HS-27A (cell line): ENCODE measurements around the gene ITSN2.
"Not testable (repeated sequence)": the region's sequence is repeated elsewhere in the genome, so short reads cannot be mapped to it uniquely, and the experiment has no call there.

Source experiments
- DNase-seq: peaks from one replicate; pipeline ENCODE4 v3.0.0-alpha.2; 2012; ENCODE audit warnings: low read depth, missing footprints

ITSN2 gene

DNA sequence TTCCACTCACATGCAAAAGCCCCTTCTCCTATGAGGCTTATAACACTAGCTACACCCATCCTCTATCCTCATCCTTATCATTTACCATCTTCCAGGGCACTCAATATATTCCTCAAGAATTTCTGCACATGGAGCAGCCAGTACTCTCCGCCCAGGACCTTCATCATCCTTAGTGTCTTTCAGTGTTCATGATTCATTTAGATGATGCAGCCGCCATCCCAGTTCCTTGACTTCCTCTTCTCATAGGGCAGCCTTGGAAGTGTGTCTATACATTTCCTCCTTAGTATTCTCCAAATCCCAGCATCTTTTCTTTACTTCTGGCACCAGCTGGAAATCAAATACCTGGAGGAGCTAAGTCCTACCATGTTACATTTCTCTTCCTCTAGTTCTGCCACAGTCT lies 3.0 kb upstream of the ITSN2 start:
- DNase-seq = no peak

- no peak for DNase-seq
Measured at GRCh38 chr2:24362253-24362652, 1.9 kb upstream of the ITSN2 start.

DNA sequence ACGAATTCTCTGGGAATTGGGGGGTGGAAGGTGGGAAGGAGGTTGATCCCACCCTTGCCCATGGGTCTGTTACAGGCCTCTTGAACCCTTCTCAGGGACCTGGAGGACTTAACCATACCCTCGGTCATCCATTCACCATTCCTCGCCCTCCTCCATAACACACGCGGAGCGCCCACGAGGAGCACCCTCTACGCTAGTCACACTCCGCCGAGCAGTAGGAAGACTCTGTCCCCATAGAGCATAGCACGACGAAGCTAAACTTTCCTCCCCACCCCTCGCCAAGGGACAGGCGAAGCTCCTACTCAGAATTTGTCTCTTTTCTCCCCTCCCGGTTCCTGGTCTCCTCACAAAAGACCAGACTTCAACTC lies 611 bp upstream of the ITSN2 start:
- DNase-seq = no peak

- no peak for DNase-seq
Measured at GRCh38 chr2:24359129-24360049, 947 bp downstream of the ITSN2 start.

DNA sequence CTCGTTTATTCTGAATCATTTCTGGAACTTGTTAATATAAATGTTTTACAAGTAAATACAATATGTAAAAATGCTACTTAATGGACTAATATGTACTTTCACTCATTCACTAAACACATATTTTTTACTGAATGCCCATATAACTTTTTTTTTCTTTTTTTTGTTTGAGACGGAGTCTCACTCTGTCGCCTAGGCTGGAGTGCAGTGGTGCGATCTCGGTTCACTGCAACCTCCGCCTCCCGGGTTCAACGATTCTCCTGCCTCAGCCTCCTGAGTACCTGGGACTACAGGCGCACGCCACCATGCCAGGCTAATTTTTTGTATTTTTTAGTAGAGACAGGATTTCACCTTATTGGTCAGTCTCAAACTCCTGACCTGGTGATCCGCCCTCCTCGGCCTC lies 2.6 kb downstream of the ITSN2 start:
- not testable (repeated sequence) for DNase-seq

DNA sequence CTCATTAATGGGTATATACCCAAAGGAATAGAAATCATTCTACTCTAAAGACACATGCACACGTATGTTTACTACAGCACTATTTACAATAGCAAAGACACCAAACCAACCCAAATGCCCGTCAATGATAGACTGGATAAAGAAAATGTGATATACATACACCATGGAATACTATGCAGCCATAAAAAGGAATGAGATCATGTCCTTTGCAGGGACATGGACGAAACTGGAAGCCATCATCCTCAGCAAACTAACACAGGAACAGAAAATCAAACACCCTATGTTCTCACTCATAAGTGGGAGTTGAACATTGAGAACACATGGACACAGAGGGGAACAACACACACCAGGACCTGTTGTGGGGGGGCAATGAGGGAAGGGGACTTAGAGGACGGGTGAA lies 3.2 kb downstream of the ITSN2 start:
- DNase-seq = not testable (repeated sequence)

DNA sequence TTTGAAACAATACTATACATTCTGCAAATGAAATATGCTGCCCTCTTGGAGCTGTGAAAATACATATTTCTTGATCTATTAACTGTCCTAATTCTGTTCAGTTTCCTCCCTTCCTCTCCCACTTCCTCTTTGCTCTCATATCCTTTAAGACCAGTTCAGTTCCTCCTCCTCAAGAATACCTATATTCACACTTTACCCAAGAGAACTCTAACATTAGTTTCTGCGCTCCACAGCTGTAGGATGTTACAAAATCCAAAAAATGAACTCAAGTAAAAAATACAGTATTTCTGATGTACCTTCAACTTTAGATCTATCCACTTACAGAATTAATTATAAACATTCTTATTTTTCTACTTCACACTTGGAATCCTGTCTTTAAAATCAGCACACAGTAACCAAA lies 5.4 kb downstream of the ITSN2 start:
- no peak for DNase-seq

DNA sequence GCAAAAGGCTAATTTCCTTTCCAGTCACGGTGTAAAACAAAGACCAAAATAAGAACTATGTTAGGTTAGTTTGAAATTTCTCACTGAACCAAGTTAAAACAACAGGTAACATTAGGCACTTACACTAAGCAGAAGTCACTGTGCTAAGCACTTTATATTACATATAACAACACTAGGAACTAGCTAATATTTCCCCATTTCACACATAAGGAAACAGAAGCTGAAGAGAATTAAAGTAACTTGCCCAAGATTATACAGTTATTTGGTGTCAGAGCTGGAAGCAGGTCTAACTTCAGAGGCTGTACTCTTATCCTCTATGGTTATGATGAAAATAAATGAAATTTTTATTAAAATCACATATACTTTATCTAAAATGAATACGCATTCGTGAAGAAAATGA lies 5.9 kb downstream of the ITSN2 start:
- DNase-seq = no peak

- DNase-seq = no peak
Measured at GRCh38 chr2:24353973-24354372, 6.4 kb downstream of the ITSN2 start.

DNA sequence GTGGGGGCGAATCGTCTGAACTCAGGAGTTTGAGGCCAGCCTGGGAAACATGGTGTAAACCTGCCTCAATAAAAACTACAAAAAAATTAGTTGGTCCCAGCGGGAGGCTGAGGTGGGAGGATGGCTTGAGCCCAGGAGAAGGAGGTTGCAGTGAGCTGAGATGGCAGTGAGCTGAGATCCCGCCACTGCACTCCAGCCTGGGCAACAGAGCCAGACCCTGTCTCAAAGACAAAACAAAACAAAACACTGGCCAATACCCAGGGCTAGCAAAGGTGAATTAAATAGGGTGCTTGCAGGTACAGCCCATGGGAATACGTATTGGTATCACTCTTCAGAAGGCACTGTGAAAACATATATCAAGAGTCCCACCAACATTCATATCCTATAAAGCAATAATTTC lies 7.0 kb downstream of the ITSN2 start:
- no peak for DNase-seq

DNA sequence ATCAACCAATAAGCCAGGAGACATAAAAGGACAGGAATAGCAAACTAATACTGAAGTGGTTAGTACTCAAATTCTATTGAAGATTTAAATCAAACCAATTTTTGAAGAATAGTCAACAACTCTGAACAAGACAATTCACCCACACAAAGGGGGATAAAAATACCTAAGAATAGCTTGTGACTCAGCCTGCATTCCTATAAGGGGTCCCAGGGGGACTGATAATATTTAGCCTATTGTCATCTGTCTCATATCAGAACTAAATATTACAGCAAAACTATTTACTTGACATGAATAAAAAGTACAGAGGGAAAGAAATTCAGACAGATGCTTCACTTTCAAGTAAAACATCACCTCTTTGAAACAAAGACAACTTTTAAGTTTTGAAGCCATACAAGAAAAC lies 7.7 kb downstream of the ITSN2 start:
- no peak for DNase-seq

DNA sequence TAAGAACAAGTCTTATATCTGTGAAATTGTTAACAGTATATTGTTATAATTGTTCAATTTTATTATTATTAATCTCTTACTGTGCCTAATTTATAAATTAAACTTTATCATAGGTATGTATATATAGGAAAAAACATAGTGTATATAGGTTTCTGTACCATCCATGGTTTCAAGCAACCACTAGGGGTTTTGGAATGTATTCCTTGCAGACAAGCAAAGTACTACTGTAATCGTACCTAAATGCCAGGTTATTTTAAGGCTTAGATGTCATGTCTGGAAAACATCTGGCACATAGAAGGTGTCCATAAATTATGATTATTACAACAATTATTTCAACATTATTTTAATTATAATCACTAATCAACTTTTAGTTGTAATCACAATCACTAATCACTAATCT lies 8.4 kb downstream of the ITSN2 start:
- no peak for DNase-seq

DNA sequence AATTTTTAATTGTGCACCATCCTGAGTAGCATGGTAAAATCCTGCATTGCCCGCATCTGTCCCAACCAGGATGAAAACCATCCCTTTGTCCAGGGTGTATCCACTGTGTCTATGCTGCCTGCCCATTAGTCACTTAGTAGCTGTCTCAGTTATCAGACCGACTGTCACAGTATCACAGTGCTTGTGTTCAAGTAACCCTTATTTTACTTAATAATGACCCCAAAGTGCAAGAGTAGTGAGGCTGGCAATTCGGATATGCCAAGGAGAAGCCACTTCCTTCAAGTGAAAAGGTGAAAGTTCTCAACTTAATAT lies 8.8 kb downstream of the ITSN2 start:
- DNase-seq = no peak

DNA sequence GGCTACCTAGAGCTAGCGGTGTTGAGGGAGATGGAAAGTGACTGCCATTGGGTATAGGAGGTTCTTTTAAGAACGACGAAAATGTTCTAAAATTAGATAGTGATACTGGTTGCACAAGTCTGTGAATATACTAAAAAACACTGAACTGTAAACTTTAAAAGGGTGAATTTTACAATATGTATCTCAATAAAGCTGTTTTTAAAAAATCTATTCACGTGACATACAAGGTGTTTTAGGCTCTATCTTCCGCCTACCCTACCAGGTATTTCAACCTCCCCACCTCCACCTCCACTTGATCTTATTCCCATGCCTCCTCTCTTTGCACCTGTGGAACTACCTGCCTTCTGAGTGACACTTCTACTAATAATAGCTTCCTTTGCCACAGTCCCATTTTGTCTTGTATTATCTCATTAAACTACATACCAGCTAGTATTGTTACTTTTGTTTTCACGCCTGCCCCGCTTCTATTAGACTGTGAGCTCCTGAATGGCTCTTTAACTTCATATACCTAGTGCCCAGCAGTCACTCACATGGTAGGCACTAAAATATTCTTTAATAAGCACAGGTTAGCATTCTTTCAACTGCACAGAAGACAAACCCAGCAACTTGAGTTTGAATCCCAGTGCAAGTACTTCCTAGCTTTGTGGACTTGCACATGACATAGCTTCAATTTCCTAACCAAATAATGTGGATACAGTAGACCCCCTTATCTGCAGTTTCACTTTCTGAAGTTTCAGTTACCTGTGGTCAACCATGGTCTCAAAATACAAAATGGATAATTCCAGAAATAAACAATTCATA lies 9.3 kb downstream of the ITSN2 start:
- DNase-seq = no peak

DNA sequence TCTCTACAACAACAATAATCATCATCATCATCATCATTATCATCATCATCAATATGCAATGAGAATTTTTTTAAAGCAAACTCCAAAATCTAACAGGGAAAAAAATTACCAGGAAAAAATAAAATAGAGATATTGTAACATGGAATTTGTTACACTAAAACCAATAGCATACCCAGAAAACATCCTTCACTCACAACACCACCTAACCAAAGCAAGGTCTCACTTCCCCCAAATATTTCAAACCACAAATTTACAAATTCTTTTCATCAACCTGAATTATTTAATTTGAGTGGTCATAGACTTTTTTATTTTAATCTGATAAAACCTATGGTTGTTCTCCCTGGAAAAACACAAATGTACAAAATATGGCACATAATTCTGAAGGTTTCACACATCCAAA lies 11.2 kb downstream of the ITSN2 start:
- DNase-seq = no peak

DNA sequence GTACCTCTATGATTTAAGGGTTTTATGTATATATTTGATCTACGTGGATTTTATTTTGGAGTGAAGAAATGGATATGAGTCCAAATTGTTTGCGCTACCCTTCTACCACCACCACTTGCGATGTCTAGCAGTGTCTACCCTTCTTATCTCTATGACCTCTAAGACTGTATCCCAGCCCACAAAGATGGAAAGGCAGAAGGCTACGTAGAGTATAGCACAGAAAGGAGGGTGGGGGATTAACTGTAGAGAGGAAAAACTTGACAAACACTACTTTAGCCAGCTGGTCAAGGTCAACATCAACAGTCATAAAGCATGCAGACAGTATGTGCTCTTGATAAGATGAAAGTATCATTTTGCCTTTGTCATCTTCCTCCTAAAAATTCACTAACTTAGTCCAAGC lies 14.4 kb downstream of the ITSN2 start:
- no peak for DNase-seq

- no peak for DNase-seq
Measured at GRCh38 chr2:24343225-24343882, 17.0 kb downstream of the ITSN2 start.

GRCh38 chr2:24342110-24342910 lies 18.0 kb downstream of the ITSN2 start:
- no peak for DNase-seq

DNA sequence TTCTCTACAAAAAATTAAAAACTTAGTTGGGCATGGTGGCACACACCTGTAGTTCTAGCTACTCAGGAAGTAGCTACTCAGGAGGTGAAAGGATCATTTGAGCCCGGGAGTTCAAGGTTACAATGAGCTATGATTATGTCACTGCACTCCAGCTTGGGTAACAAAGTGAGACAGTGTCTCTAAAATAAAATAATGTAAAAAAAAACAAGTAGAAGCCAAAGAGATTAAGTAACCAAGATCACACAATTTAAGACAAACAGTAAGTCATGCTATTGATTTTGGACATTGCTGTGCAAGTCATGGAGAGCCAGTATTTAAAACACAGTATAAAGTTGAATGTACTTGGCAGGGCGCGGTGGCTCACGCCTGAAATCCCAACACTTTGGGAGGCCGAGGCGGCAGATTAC lies 20.5 kb downstream of the ITSN2 start:
- no peak for DNase-seq

DNA sequence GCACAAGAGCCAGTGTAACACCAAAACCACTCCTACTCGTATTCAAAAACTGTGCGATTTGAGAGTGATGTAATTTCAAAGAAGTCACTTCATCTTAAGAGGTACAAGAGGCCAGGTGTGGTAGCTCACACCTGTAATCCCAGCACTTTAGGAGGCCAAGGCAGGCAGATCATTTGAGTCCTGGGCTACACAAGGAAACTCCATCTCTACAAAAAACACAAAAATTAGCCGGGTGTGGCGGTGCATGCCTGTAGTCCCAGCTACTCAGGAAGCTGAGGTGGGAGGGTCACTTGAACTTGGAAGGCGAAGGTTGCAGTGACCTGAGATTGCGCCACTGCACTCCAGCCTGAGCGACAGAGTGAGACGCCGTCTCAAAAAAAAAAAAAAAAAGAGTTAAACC lies 21.2 kb downstream of the ITSN2 start:
- DNase-seq = not testable (repeated sequence)

DNA sequence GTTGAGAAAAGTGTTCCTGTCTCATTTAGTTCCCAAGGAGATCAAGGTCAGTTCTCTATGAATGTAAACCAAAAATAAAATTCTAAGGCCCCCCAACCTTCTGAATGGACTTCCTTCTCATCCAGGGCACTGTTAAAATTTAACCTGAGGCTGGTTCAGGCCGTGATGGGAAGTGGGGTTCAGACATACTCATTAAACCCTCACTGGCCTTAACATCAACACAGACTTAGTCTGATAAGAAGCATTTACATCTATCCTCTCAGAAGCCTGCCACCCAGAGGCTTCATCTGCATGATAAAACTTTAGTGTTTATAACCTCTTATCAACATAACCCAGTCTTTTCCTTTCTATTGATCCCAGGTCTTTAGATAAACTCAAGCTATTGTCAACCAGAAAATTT lies 22.4 kb downstream of the ITSN2 start:
- DNase-seq = no peak

DNA sequence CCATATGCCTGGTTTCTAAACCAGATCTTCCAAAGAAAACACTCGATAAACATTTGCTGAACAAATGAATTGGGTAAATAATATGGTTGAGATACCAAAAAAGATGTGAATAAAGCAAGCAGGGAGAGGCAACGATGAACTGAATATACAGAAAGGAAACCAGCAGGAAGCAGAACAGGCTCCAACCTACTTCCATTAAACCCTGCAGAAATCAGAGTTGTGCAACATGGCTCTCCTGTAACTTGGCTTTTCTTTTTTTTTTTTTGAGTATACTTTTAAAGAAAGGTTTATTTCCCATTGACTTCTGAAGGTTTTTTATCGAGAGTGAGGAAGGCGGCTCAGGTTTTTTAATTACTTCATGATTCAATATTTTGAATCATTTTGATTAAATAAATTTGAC lies 23.5 kb downstream of the ITSN2 start:
- DNase-seq = no peak
